Astrocyte (in vitro differentiated cells and primary cell): ENCODE data around the gene UBE2Q1. TPM values are rescaled to one million over a fixed set of nuclear protein-coding genes. Genes with fewer than 3 reads are reported as not detected.

Experiments used
- DNase-seq: peaks from one replicate; pipeline ENCODE4 v3.0.0-alpha.2; 2010; ENCODE audit warnings: low read depth
- FAIRE-seq: peaks from 2 replicates; lab custom pipeline; 2011; peaks lifted over from hg19 to GRCh38; lab: Jason Lieb, UNC
- H2AFZ ChIP-seq: 2 replicates; pipeline ENCODE4 v1.6.0; 2012; ENCODE audit warnings: low read depth, low read length, inconsistent platforms
- H3K27ac ChIP-seq: 2 replicates; pipeline ENCODE4 v1.5.1; 2011; ENCODE audit warnings: low read depth, low read length, inconsistent platforms
- H3K27me3 ChIP-seq: 2 replicates; pipeline ENCODE4 v1.6.0; 2011; ENCODE audit warnings: low read length, inconsistent platforms; ENCODE audit not compliant: insufficient read depth
- H3K36me3 ChIP-seq: 2 replicates; pipeline ENCODE4 v1.5.1; 2011; ENCODE audit warnings: low read length, inconsistent platforms; ENCODE audit not compliant: insufficient read depth
- H3K4me1 ChIP-seq: 2 replicates; pipeline ENCODE4 v1.5.1; 2011; ENCODE audit warnings: low read length, inconsistent platforms; ENCODE audit not compliant: insufficient read depth
- H3K4me2 ChIP-seq: 2 replicates; pipeline ENCODE4 v1.6.0; 2012; ENCODE audit warnings: low read length, inconsistent platforms
- H3K4me3 ChIP-seq: 2 replicates; pipeline ENCODE4 v1.5.1; 2011; ENCODE audit warnings: low read depth, mild to moderate bottlenecking, low read length, inconsistent platforms; ENCODE audit not compliant: insufficient read depth
- H3K79me2 ChIP-seq: 2 replicates; pipeline ENCODE4 v1.6.0; 2012; ENCODE audit warnings: mild to moderate bottlenecking, low read length, inconsistent platforms; ENCODE audit not compliant: insufficient read depth
- H3K9ac ChIP-seq: 2 replicates; pipeline ENCODE4 v1.6.0; 2012; ENCODE audit warnings: mild to moderate bottlenecking, low read length, inconsistent platforms
- H3K9me3 ChIP-seq: 2 replicates; pipeline ENCODE4 v1.5.1; 2012; ENCODE audit warnings: low read depth, mild to moderate bottlenecking, low read length, inconsistent platforms; ENCODE audit not compliant: insufficient read depth
- H4K20me1 ChIP-seq: 2 replicates; pipeline ENCODE4 v1.6.0; 2012; ENCODE audit warnings: low read length, inconsistent platforms; ENCODE audit not compliant: insufficient read depth
- H3K27ac Mint-ChIP-seq: one replicate; pipeline ENCODE4 v1.8.0; 2021; ENCODE audit warnings: mild to moderate bottlenecking, mixed read lengths; ENCODE audit not compliant: unreplicated experiment
- H3K27me3 Mint-ChIP-seq: one replicate; pipeline ENCODE4 v1.8.0; 2021; ENCODE audit warnings: low read depth, mixed read lengths; ENCODE audit not compliant: unreplicated experiment
- H3K36me3 Mint-ChIP-seq: one replicate; pipeline ENCODE4 v1.8.0; 2021; ENCODE audit warnings: low read depth, mixed read lengths; ENCODE audit not compliant: unreplicated experiment
- H3K4me1 Mint-ChIP-seq: one replicate; pipeline ENCODE4 v1.8.0; 2021; ENCODE audit warnings: low read depth, mixed read lengths; ENCODE audit not compliant: unreplicated experiment
- H3K4me3 Mint-ChIP-seq: one replicate; pipeline ENCODE4 v1.8.0; 2021; ENCODE audit warnings: mild to moderate bottlenecking, moderate library complexity, mixed read lengths; ENCODE audit not compliant: unreplicated experiment
- H3K9me3 Mint-ChIP-seq: one replicate; pipeline ENCODE4 v1.8.0; 2021; ENCODE audit warnings: mild to moderate bottlenecking, mixed read lengths; ENCODE audit not compliant: unreplicated experiment
- EZH2 ChIP-seq: IDR thresholded peaks from 2 replicates; pipeline ENCODE4 v1.6.1; 2012; ENCODE audit warnings: mild to moderate bottlenecking, low read length, inconsistent platforms; ENCODE audit not compliant: insufficient read depth
- total RNA-seq: library from RNA; stranded (reverse); gene quantifications from 2 replicates; pipeline ENCODE4 v1.2.1, GENCODE V29; 2021
- TF ChIP-seq, protein P1 (sequence below): IDR thresholded peaks from 2 replicates; pipeline ENCODE4 v1.5.1; 2011; ENCODE audit warnings: low read depth, mild to moderate bottlenecking, inconsistent platforms, low read length, moderate library complexity; ENCODE audit not compliant: insufficient read depth

UBE2Q1 gene
- total RNA-seq, 1 donor from 2014 or later, result 85.4 TPM

DNA sequence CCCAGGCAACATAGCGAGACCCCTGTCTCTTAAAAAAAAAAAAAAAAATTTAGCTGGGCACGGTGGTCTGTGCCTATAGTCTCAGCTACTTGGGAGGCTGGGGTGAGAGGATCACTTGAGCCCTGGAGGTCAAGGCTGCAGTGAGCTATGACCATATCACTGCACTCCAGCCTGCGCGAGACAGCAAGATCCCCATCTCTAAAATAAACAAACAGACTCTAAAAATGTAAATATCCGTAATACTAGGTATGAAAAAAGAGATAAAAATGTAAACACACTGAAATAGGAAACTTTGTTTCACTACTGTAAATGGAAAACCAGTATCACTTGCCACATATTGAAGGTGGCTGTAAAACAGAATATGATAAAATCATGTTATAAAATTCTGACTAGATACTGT lies 32.3 kb upstream of the UBE2Q1 start:
- no peak for FAIRE-seq

DNA sequence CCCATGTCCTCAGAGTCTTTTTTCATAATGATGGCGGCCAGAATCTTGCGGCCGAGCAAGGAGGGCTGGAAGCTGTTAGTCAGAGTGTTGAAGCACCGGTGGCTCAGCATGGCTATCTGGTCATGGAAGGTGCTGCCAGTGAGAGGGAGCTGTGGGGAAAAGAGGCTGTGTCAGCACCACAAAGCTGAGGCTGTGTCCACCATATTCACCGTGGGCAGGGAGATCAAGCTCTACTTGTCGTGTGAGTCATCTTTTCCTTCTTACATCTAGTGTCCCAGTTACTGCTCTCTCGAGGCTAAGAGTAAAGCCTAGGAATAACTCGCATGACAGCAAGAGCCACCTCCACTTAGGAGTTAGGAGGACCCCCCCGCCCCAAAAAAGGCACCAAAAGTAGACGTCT lies 31.3 kb upstream of the UBE2Q1 start:
- no peak for DNase-seq
- no peaks in the 10 kb centered on the region for H3K27me3 Mint-ChIP-seq

More for the DNA sequence above, 32.3 kb upstream of the UBE2Q1 start:
- TF ChIP-seq, protein P1, sequence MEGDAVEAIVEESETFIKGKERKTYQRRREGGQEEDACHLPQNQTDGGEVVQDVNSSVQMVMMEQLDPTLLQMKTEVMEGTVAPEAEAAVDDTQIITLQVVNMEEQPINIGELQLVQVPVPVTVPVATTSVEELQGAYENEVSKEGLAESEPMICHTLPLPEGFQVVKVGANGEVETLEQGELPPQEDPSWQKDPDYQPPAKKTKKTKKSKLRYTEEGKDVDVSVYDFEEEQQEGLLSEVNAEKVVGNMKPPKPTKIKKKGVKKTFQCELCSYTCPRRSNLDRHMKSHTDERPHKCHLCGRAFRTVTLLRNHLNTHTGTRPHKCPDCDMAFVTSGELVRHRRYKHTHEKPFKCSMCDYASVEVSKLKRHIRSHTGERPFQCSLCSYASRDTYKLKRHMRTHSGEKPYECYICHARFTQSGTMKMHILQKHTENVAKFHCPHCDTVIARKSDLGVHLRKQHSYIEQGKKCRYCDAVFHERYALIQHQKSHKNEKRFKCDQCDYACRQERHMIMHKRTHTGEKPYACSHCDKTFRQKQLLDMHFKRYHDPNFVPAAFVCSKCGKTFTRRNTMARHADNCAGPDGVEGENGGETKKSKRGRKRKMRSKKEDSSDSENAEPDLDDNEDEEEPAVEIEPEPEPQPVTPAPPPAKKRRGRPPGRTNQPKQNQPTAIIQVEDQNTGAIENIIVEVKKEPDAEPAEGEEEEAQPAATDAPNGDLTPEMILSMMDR, result no peak
- TF ChIP-seq EZH2, result no peak
- H3K4me1 ChIP-seq, result no peaks in the 10 kb centered on the region
- peaks cover 54% of the 10 kb centered on the region for H3K36me3 Mint-ChIP-seq
- no peaks in the 10 kb centered on the region for H3K9me3 ChIP-seq
- no peaks in the 10 kb centered on the region for H3K27me3 Mint-ChIP-seq
- H3K27ac Mint-ChIP-seq, result no peak overlapping the region
- no peak overlapping the region for H3K4me2 ChIP-seq
- H3K27ac ChIP-seq, result no peak overlapping the region
- peaks cover 8% of the 10 kb centered on the region for H3K79me2 ChIP-seq
- peaks cover 74% of the 10 kb centered on the region for H4K20me1 ChIP-seq
- H3K9ac ChIP-seq, result no peak overlapping the region
- no peak overlapping the region for H2AFZ ChIP-seq
- H3K9me3 Mint-ChIP-seq, result no peaks in the 10 kb centered on the region
- no peak overlapping the region for H3K4me3 ChIP-seq
- peaks cover 62% of the 10 kb centered on the region for H3K36me3 ChIP-seq
- no peak overlapping the region for H3K4me3 Mint-ChIP-seq
- peaks cover 15% of the 10 kb centered on the region for H3K4me1 Mint-ChIP-seq
- H3K27me3 ChIP-seq, result no peaks in the 10 kb centered on the region
- DNase-seq, result no peak

DNA sequence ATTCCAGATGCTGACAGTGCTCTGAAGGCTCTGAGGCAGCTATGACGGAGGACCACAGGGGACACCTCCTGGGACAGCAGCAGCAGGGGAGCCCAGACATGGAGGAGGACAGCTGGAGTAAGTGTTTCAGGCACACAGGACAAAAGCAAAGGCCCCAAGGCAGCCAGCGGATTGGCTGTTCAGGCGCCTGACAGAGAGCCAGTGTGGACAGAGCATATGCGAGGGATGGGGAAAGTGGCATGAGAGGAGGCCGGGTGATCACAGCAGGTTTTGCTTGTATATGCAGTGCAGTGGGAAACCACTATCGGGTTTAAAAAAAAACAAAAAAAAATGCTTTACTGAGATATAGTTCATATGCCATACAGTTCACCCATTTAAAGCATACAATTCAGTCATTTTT lies 28.2 kb upstream of the UBE2Q1 start:
- Histone ChIP-seq H2AFZ (no peak overlapping the region), H3K9ac (no peak overlapping the region), H3K9me3 (no peaks in the 10 kb centered on the region), H3K4me2 (no peak overlapping the region), H3K4me1 (no peaks in the 10 kb centered on the region), H4K20me1 (peaks cover 80% of the 10 kb centered on the region), H3K79me2 (no peaks in the 10 kb centered on the region), H3K27me3 (no peaks in the 10 kb centered on the region), H3K4me3 (no peak overlapping the region), H3K27ac (no peak overlapping the region), H3K36me3 (peaks cover 75% of the 10 kb centered on the region)
- H3K9me3 Mint-ChIP-seq, result no peaks in the 10 kb centered on the region
- H3K27ac Mint-ChIP-seq, result peak overlapping the region; percentile 1
- TF ChIP-seq EZH2, result no peak
- TF ChIP-seq, protein P1, result no peak
- FAIRE-seq (no peak), DNase-seq (no peak)
- no peaks in the 10 kb centered on the region for H3K27me3 Mint-ChIP-seq
- peaks cover 62% of the 10 kb centered on the region for H3K36me3 Mint-ChIP-seq
- peak overlapping the region; percentile 12 for H3K4me3 Mint-ChIP-seq
- peaks cover 41% of the 10 kb centered on the region for H3K4me1 Mint-ChIP-seq

More for the DNA sequence above, 31.3 kb upstream of the UBE2Q1 start:
- Histone ChIP-seq H2AFZ (no peak overlapping the region), H3K36me3 (peaks cover 67% of the 10 kb centered on the region), H3K4me3 (no peak overlapping the region), H3K79me2 (peaks cover 3% of the 10 kb centered on the region), H3K27ac (no peak overlapping the region), H3K9me3 (no peaks in the 10 kb centered on the region), H3K4me2 (no peak overlapping the region), H4K20me1 (peaks cover 74% of the 10 kb centered on the region), H3K4me1 (no peaks in the 10 kb centered on the region), H3K9ac (no peak overlapping the region), H3K27me3 (no peaks in the 10 kb centered on the region)
- no peak for FAIRE-seq
- Mint-ChIP-seq H3K4me1 (peaks cover 17% of the 10 kb centered on the region), H3K36me3 (peaks cover 61% of the 10 kb centered on the region), H3K4me3 (no peak overlapping the region), H3K27ac (peak overlapping the region; percentile 80), H3K9me3 (no peaks in the 10 kb centered on the region)
- no peak for TF ChIP-seq EZH2
- TF ChIP-seq, protein P1, result no peak
